GM12891 (cell line): ENCODE measurements around the gene ACAN.
A peak's percentile ranks its signal among the peaks of the same experiment; 100 is the strongest.

Source experiments
- DNase-seq: peaks from one replicate; pipeline ENCODE4 v3.0.0; 2011; ENCODE audit warnings: low spot score; ENCODE audit not compliant: insufficient read length
- FAIRE-seq: peaks from 2 replicates; lab custom pipeline; 2011; peaks lifted over from hg19 to GRCh38; lab: Jason Lieb, UNC
- PAX5 ChIP-seq: IDR thresholded peaks from 2 replicates; pipeline ENCODE4 v1.6.1; 2011; ENCODE audit warnings: low read length, moderate library complexity, mild to moderate bottlenecking; ENCODE audit not compliant: insufficient read depth, severe bottlenecking
- POLR2A ChIP-seq: IDR thresholded peaks from 2 replicates; pipeline ENCODE4 v1.6.1; 2011; ENCODE audit warnings: low read depth, low read length, control low read depth
- POLR2AphosphoS5 ChIP-seq: IDR thresholded peaks from 2 replicates; pipeline ENCODE4 v1.6.1; 2011; ENCODE audit warnings: low read depth, low read length, control low read depth
- POU2F2 ChIP-seq: IDR thresholded peaks from 2 replicates; pipeline ENCODE4 v1.6.1; 2011; ENCODE audit warnings: low read depth, mild to moderate bottlenecking, control low read depth, low read length, moderate library complexity
- SPI1 ChIP-seq: IDR thresholded peaks from 2 replicates; pipeline ENCODE4 v1.6.1; 2011; ENCODE audit warnings: low read depth, low read length, control low read depth
- TAF1 ChIP-seq: IDR thresholded peaks from 2 replicates; pipeline ENCODE4 v1.6.1; 2011; ENCODE audit warnings: low read depth, low read length, control low read depth

Gene ACAN

DNA sequence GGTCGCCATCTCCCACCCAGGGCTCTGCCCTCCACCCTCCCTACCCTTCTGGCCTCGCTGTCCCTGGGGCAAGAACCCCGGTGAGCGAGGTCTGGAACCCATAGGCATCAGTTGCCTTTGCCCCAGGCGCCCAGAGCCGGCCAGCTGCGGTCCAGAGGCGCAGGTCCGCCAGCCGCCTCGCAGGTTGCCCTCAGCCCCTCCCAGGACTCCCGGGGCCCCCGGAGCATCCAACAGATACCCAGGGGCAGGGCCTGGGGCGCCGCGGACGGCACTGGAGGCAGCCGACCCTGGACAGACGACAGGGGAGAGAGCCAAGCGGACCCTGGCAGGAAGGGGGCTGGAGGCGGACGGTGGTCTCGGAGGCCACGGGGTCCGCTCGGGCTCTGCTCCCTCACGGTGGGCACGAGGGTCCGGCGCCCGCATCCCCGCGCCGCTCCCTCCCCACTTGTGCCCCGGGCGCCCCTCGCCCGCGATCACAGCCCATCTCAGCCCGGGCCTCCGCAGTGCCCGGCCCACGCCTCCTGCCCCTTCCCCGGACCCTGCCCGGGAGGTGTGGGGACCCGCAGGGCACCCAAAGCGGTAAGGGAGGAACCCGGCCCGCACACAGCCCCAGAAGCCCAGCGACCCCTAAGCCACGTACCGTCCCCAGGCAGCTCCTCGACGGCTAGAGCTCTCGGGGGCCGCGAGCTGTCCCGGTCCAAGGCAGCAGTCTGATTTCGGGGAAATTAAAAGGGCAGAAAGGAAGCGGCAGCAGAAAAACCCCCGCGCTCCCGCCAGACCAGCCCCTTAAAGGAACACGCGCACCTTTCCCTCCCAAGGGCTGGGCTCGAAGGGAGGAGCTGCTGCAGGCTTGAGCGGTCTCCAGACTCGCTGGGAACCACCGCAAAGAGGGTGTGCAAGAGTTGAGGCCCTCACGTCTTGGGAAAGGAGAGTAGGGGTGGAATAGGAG is 91.9 kb downstream of the ACAN start, which contains the start of gene HAPLN3:
Gene HAPLN3, minus strand, starts transcription at position 726 of the 949 bp plus-strand sequence. CDS start 8,246 bp downstream, outside the sequence.
- FAIRE-seq (no peak), DNase-seq (peak; percentile 60)
- TF ChIP-seq TAF1 = no peak
- TF ChIP-seq POLR2A = no peak
- TF ChIP-seq PAX5 = no peak
- no peak for TF ChIP-seq SPI1
- no peak for TF ChIP-seq POU2F2
- TF ChIP-seq POLR2AphosphoS5 = no peak

DNA sequence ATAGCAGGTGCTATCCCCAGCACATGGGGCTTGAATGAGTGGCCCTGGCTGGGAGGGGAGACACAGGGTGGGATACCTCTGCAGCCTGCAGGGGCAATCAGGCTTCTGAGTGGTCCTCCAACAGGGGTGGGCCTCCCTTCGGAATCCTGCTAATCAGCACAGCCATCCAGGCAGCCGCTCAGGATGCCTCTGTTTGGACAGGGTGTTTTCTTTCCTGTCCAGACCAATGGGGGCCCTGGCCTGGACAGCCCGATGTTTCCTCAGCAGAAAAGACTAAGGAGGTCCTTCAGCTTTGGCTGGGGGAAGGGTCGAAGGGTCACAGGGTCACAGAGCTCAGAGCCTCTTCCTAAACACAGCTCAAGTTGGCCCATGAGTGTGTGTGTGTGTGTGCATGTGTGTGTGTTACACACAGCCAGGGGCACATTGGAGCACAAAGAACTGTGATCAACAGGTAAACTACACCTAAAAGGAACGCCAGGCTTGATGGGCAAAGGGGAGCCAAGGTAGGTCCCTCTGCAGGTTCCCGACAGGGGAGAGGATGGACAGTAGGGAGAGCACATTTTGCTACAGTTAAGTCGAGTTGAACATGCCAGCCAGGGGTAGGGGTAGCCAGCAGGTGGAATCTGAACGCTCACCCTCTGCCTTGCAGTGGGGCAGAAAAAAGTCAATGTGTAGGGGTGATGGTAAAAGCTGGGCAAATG is 93.2 kb downstream of the ACAN start:
- no peak for FAIRE-seq
- DNase-seq = no peak
- TF ChIP-seq POLR2AphosphoS5 (no peak), POU2F2 (no peak), POLR2A (no peak), PAX5 (no peak), SPI1 (no peak), TAF1 (no peak)

DNA sequence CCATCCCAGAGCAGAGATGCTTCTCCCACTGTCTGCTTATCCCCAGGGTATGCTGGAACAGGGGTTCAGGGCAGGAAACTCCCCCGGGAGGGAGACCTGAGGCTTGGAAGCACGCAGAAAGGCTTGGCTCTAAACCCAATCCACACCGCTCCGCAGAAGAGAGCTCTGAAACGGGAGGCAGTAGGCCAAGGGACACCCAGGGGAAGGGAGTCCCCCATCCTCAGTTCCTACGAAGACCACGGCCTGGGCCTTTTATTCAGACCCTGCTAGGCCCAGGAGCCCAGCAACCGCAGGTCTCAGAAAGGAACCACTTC is 93.9 kb downstream of the ACAN start:
- FAIRE-seq = no peak
- TF ChIP-seq POLR2A = no peak
- no peak for TF ChIP-seq PAX5
- no peak for TF ChIP-seq SPI1
- TF ChIP-seq TAF1 = no peak
- no peak for TF ChIP-seq POU2F2
- TF ChIP-seq POLR2AphosphoS5 = no peak
- no peak for DNase-seq

DNA sequence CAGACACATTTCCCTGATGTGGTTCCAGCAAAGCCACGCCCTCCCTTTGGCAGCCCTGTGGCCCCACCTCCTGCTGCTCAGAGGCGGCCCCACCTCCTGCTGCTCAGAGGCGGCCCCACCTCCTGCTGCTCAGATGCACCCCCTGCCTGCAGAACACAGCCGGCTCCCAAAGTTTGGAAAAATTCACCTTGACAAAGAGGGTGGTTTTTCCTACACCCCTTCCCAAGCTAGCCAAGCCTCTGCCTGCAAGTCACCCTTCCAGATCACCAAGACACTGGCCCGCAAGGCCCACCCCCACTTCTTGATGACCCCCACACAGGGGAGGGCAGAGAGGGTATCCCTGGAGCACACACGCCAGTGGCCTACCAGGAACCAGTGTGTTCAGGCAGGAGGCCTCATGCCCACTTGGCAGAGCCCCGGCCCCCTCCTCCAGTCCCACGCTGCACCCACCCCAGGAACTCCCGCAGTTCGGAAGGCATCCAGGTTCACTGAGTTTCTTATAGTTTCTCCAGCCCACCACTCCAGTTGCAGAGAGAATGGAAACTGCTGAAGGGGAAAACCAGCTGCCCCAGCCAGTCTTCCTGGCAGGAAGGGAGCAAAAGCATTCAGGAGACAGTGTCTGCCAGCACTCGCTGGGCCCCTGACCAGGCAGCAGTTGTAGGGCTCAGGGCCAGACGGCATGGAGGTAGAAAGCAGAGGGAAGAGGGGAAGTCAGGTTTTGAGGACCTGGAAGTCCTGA is 94.4 kb downstream of the ACAN start:
- FAIRE-seq (peak; percentile 66), DNase-seq (no peak)
- TF ChIP-seq SPI1 = no peak
- TF ChIP-seq PAX5 = no peak
- TF ChIP-seq POU2F2 = no peak
- TF ChIP-seq POLR2A = no peak
- no peak for TF ChIP-seq POLR2AphosphoS5
- TF ChIP-seq TAF1 = no peak

DNA sequence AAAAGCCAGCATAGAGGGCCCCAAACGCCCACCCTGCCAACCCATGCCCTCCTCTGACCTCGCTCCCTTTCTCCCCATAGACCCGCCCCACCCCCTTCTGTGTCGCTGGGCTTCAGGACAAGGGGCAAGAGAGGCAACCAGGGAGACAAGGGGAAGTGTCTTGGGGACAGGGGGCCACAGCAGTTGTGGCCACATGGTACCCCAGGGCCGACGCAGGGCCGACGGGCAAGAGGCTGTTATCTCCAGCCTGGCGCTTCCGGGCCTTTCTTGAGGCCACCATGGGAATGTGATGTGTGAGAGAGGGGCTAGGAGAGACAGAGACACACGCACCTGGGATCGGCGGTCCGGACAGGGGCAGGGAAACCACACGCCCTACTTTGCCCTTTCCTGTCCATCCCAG is 95.5 kb downstream of the ACAN start:
- TF ChIP-seq SPI1 (no peak), POLR2AphosphoS5 (no peak), POLR2A (no peak), TAF1 (no peak), POU2F2 (no peak), PAX5 (no peak)
- FAIRE-seq (no peak), DNase-seq (no peak)

DNA sequence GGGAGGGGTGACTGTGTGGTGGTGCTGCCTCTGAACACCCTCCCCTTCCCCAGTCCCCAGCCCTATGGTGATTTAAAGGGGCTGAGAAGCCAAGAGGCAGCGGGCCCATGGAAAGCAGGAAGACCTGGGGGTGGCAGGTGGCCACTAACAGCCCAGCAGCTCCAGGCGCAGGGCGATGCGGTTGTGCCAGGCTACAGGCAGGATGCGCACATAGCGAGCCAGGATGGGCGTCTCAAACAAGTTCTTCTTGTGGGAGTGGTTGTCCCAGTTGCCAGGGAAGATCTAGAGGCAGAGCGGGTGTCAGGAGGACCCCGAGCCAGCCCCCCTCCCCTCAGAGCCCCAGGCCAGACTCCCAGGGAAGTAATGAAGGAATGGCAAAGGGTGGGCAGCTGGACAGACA is 96.0 kb downstream of the ACAN start:
- DNase-seq = no peak
- TF ChIP-seq PAX5 (no peak), POLR2AphosphoS5 (no peak), SPI1 (no peak), POU2F2 (no peak), POLR2A (no peak), TAF1 (no peak)
- no peak for FAIRE-seq

DNA sequence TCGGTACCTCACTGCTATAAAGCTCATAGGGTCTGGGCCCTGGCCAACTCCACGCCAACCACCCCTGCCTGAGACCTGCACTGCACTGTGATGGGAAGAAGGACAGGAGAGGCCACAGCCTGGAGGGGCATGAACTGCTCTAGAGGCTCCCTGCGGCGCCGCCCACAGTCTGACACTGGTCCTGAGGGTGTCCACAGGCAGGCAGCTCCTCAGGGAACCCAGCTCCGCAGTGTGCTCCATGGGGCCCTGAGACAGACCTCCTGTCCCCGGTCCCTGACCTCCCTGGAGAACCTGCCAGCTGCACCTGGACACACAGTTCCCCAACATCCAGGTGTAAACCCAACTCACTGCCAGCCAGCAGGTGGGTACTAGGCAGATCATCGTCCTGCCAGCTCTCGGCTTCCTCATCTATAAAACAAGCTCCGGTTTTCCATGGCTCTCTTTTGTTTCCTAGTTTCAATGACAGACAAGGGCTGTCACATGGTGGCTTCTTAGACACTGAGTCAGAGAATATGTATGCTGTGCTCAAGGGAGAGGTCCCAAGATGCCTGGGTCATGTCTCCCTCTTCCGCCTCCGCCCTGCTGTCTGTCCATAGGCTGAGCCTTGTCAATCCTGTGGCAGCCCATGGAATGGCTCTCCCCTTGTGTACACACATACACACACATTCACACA is 97.2 kb downstream of the ACAN start:
- no peak for FAIRE-seq

DNA sequence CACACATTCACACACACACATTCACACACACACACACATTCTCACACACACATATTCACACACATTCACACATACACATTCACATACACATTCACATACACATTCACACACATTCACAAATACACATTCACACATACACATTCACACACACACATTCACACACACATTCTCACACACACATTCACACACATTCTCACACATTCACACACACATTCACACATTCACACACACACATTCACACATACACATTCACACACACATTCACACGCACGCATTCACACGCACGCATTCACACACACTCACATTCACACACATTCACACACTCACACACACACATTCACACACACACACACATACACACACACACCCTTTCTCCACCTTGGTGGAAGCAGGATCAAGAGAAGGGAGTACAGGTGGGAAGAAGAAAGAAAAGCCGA is 97.8 kb downstream of the ACAN start:
- FAIRE-seq = no peak
- no peak for DNase-seq
- TF ChIP-seq TAF1 (no peak), POU2F2 (no peak), SPI1 (no peak), PAX5 (no peak), POLR2A (no peak), POLR2AphosphoS5 (no peak)

More for the DNA sequence above, 97.2 kb downstream of the ACAN start:
- no peak for DNase-seq
- no peak for TF ChIP-seq POLR2A
- TF ChIP-seq SPI1 = no peak
- no peak for TF ChIP-seq TAF1
- no peak for TF ChIP-seq PAX5
- no peak for TF ChIP-seq POU2F2
- TF ChIP-seq POLR2AphosphoS5 = no peak
